ENCODE results near the gene RNF125.
A peak's percentile ranks its signal among the peaks of the same experiment; 100 is the strongest.

Gene RNF125

DNA sequence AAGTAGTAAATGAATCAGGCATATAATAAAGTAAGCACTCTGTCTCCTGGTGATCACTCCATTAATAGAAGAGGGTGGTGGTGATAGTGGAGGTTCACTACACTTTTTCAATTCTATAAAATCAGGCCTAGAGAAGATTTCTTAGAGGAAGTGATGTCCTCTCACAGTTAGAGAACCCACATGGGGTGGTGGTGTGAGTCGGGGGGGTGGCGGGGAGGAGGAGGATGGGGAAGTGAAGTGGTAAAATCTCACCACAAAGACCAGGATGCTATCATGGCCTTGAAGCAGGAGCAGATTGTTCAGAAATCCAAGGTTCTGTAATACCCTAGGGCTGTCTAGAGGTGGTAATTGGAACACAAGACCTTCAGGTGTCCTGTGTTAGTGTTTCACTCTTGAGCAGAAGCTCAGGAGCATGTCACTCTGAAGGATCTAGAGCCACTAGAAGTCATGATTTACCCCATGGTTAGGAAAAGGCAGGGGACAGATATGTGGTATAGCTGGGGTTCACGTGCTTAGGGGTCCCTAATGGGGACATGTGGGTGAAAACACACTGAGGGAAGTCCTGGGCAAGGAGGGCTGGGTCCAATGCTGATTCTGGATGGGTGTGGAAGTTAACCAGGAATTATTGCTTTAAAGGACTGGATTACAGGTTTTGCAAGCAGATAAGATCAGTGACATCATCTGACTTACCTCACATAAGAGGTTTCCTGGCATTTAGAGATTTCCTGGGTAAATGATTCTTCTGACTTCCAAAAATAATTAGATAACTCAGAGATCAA is 31.0 kb downstream of the RNF125 start:
- H3K27ac ChIP-seq: no peak overlapping the region
- TF ChIP-seq, protein P1, sequence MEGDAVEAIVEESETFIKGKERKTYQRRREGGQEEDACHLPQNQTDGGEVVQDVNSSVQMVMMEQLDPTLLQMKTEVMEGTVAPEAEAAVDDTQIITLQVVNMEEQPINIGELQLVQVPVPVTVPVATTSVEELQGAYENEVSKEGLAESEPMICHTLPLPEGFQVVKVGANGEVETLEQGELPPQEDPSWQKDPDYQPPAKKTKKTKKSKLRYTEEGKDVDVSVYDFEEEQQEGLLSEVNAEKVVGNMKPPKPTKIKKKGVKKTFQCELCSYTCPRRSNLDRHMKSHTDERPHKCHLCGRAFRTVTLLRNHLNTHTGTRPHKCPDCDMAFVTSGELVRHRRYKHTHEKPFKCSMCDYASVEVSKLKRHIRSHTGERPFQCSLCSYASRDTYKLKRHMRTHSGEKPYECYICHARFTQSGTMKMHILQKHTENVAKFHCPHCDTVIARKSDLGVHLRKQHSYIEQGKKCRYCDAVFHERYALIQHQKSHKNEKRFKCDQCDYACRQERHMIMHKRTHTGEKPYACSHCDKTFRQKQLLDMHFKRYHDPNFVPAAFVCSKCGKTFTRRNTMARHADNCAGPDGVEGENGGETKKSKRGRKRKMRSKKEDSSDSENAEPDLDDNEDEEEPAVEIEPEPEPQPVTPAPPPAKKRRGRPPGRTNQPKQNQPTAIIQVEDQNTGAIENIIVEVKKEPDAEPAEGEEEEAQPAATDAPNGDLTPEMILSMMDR (conservative IDR thresholded peaks at IDR 0.05): no peak

DNA sequence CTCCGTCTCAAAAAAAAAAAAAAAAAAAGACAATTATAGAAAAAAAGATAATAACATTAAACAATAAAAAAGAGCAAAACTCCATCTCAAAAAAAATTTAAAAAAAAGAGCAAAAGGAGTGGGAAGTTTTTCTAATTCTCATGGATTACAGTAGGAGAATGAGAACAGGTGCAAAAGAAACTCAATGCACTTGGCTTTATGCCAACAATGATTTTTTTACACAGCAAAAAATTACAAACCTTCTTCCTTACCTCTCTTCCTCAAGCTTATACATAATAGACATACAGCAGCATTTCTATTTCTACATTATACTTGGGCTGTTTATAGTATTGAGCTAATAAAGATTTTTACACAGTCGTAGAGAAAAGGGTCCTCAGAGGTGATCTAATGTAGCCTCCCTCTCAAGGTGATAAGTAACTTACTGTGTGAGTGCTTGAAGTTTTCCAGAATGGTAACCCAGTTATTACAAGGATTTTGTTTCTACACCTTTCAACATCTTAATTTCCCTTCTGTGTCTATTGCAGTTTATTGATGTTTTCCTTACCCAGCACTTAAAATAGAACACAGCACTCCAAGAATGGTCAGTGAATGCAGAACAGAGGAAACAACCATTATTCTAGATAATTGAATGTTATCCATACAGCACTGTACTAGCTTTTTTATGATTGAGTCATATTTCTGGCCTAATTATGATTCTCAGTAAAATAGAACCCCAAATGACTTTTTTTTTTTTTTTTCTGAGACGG is 38.2 kb downstream of the RNF125 start:
- TF ChIP-seq, protein P1 (conservative IDR thresholded peaks at IDR 0.05): no peak
- H3K27ac ChIP-seq: no peak overlapping the region

DNA sequence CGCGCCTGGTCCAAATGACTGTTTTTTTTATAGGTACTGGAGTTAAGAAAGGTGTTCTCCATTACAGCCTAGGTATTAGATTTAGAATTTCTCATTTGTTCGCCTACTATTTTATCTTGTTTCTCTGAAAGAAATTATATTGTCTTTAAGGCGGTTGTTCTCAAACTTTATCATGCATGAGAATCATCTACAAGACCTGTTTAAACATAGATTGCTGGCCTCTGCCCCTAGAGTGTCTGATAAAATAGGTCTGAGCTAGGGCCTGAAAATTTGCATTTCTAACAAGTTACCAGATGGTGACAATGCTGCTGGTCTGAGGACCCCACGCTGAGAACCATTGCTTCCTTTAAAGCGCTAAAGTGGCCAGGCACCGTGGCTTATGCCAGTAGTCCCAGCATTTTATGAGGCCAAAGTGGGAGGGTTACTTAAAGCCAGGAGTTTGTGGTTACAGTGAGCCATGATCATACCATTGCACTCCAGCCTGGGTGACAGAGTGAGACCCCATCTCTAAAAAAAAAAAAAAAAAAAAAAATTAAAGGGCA is 39.1 kb downstream of the RNF125 start:
- H3K27ac ChIP-seq: no peak overlapping the region
- TF ChIP-seq, protein P1 (conservative IDR thresholded peaks at IDR 0.05): no peak

DNA sequence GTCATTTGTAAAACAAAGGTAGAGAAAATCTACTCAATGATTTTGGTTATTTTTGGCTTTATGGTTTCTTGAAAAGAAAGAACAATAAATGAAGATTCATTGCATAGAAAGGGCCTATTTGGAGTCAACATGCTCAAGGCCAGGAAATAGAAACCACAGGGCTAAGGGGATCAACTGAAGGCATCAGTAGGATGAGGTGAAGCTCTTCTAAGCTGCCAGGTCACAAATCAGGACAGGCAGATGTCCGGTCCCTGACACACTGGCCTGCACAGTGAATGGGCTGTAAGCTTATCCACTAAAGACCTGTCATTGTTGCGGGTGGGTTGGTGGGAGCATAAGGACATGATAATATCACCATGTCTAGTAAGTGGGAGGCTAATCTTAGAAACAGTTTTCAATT is 41.4 kb downstream of the RNF125 start:
- TF ChIP-seq, protein P1 (conservative IDR thresholded peaks at IDR 0.05): no peak
- H3K27ac ChIP-seq: no peak overlapping the region

DNA sequence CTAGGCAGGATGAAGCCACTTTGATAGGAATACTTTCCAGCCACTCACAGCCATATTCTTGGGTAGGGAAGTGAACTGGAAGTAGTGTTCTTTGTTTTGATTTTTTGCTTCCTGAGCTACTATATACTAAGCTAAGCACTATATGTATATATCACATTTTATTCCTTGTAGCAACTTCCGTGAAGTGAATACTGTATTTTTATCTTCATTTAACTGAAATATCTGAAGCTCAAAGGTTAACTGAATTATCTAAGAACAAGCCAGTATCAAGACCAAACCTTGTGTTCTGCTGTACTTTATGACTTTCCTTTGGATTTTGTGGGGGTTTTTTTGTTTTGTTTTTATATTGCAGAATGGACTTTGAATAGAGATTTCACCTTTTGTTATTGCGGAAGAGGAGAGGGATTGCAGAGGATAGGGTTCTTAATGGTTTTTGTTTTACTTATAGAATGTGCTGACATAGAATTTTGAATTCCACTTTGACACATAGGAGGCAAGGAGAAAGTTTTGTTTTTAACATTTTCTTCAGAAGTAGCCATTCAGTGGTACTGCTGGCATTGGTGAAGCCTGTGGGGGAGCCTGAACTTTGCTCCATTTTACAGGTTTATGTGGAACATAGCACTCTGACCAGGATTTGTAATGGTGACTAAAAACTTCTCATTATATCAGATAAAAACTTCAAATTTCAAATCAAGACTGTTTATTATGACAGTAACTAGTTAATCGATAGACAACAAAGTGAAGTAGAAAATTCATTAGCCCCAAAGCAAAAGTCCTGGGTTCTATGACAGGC is 48.9 kb downstream of the RNF125 start:
- TF ChIP-seq, protein P1 (conservative IDR thresholded peaks at IDR 0.05): no peak

DNA sequence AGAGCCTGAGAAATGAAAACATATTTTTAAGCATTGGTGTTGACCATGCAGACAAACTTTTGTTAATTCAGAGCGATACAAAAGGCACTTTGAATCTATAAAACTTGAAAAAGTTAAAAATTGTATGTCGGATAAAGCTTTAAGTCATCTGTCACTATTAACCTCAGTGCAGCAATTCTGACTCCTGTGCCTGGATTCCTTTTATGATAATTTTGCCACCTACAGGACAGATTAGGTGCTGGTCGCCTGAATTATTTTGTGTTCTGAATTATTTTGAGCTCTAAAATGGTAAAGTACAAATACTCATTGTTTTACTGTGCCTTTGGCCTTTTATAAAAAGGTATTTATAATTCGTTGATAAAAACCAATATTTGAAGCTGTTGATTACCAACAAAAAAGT is 53.7 kb downstream of the RNF125 start:
- TF ChIP-seq, protein P1 (conservative IDR thresholded peaks at IDR 0.05): peak; percentile 76
- no peak overlapping the region for H3K27ac ChIP-seq

More for the DNA sequence above, 48.9 kb downstream of the RNF125 start:
- H3K27ac ChIP-seq: no peak overlapping the region

DNA sequence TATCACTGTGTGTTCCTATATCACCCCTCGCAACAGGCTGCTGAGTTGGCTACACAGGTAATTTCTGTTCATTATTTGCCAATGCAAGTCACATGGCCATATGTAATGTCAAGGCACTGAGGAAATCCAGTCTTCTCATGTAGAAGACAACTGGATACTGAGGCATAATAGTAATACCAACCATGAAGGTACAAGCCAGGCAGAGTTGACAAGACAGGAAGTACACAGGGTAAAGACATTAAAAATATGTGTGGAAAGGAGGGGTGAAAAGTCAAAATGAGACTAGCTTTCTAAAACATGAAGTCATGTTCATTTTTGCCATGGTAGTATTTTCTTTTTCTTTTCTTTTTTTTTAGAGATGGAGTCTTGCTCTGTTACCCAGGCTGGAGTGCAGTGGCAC is 55.6 kb downstream of the RNF125 start:
- TF ChIP-seq, protein P1 (conservative IDR thresholded peaks at IDR 0.05): no peak
- H3K27ac ChIP-seq: no peak overlapping the region
